NOMO-1 treated with DMSO at 0.1 percent for 48 hours (cell line): Measurements from ENCODE around the gene FUZ.
"Not testable (repeated sequence)": the region's sequence is repeated elsewhere in the genome, so short reads cannot be mapped to it uniquely, and the experiment has no call there.

Experiments used
- DNase-seq: peaks from one replicate; lab custom pipeline; 2025; ENCODE audit not compliant: unreplicated experiment; lab: John Stamatoyannopoulos, UW

FUZ gene

GRCh38 chr19:49833599-49833998 lies 20.5 kb upstream of the FUZ start:
- no peak for DNase-seq

DNA sequence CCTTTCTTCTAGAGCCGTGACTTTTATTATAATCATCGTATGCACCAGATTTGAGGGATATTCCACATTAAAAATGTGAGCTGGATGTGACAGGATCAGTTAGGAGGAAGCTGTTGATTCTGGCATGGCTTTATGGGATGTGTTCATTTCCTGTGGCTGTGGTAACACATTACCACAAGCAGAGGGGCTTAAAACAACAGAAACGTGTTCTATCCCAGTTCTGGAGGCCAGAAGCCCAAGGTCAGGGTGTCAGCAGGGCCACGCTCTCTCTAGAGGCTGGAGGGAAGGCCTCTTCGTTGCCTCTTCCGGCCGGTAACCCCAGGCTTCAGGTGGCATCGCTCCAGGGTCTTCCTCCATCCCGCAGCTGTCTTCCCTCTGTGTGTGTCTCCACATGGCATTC lies 19.5 kb upstream of the FUZ start:
- peak; percentile 38 for DNase-seq

DNA sequence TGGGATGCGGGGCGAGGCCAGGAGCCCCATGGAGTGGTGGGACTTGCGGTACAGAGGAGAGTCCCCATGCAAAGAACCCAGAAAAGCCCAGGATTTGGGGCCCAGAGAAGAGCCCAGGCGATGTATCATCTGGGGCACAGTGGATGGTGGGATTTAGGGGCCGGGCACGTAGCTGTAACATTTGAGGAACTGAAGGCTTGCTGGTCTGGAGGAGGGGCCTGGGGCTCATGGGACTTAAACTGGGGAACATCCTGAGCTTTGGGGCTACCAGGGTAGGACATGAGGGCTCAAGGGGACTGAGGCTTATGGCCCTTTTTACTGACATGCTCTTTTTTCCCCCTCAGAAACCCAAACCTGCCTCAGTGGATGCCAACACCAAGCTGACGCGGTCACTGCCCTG lies 18.5 kb upstream of the FUZ start:
- DNase-seq: no peak

GRCh38 chr19:49830766-49831165 lies 17.7 kb upstream of the FUZ start:
- no peak for DNase-seq

GRCh38 chr19:49829721-49830120 lies 16.6 kb upstream of the FUZ start:
- no peak for DNase-seq

DNA sequence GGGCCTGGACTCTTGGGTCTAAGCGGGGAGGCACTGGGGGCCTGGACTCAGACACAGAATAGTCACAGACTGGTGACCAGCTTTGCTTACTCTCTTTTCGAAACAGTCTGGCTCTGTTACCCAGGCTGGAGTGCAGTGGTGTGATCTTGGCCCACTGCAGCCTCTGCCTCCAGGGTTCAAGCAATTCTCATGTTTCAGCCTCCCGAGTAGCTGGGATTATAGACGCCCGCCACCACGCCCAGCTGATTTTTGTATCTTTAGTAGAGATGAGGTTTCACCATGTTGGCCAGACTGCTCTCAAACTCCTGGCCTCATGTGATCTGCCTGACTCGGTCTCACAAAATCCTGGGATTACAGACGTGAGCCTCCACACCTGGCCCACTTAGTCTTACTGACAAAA lies 16.1 kb upstream of the FUZ start:
- DNase-seq: no peak

- no peak for DNase-seq
Observed at GRCh38 chr19:49827034-49827433, 13.9 kb upstream of the FUZ start.

DNA sequence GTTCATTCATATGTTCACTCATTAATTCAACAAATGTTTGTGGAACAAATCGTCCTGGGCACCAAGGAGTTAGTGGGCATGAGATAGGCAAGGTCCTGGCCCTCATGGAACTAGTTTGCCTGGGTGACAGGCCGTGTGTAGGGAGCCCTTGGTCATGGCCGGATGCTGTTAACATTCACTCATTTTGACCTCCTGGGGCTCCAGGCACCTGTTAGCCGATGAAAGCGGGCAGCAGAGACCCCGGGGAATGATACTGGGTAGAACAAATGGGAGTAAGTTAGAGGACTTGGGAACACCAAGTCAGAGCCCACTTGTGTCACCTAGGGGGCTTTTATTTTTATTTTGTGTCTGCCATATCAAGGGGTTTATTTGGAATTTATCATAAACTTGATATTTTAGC lies 11.6 kb upstream of the FUZ start:
- DNase-seq: no peak

DNA sequence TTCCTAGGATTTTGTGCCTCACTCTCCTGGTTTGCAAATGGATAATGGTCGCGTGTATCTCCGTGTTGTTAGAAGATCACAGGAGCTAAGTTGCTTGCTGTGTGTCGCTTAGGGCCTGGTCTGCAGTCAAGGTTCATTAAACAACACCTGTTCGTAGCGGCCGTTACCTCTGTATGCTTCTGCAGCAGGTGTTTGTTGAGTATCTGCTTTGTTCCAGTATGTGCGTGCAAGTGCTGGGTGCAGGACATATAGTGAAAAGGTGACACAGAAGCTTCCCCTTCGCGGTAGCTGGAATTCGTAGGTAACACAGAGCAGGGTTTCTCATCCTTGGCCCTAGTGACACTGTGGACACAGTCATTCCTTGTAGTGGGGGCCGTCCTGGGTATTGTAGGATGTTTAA lies 10.4 kb upstream of the FUZ start:
- DNase-seq: no peak

- no peak for DNase-seq
Observed at GRCh38 chr19:49820125-49820524, 7.0 kb upstream of the FUZ start.

GRCh38 chr19:49819452-49820115 lies 6.5 kb upstream of the FUZ start:
- not testable (repeated sequence) for DNase-seq

- no peak for DNase-seq
Observed at GRCh38 chr19:49818649-49819370, 5.7 kb upstream of the FUZ start.

GRCh38 chr19:49817964-49818648 lies 5.0 kb upstream of the FUZ start, which contains the start of gene MED25:
Gene MED25 (plus strand): TSS chr19:49818289. CDS start chr19:49818342, 53 bp downstream.
- peak; percentile 83 for DNase-seq

GRCh38 chr19:49816590-49816989 lies 3.5 kb upstream of the FUZ start:
- DNase-seq: no peak

DNA sequence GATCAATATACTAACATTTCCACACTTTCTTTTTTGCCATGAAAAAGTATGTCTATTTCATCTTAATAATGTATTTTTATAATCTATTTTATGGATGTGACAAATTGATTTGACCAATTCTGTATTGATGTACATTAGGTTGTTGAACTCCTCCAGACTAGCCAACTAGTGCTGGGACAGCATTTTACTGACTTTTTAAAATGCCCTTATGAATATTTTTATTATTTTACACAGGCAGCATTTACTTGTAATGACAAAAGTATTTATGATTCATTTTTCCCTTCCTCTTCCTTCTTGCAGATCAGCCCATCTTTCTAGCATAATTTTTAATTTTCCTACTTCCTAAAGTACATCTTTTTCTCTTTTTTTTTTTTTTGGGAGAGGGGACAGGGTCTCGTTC lies 918 bp upstream of the FUZ start:
- DNase-seq: no peak

GRCh38 chr19:49812452-49812996 lies 568 bp downstream of the FUZ start:
- DNase-seq: no peak

DNA sequence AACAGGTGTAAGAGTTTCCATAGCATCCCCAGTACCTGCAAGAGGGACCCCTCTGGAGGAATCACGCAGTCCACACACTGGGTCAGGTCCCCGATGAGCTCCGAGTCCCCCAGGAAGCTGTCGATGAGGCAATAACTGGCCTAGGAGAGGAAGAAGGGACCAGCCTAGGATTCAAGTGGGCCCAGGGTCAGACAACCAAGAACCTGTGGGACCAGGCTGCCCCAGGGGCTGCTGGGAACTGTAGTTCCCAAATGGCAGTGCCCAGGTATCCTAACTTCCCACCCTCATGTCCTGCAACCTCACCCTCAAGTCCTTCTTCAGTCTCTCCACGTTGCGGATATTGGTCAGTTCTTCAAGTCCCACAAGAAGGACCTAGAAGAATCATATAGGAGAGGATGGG lies 1.8 kb downstream of the FUZ start:
- no peak for DNase-seq

GRCh38 chr19:49809941-49810389 lies 3.1 kb downstream of the FUZ start:
- no peak for DNase-seq

DNA sequence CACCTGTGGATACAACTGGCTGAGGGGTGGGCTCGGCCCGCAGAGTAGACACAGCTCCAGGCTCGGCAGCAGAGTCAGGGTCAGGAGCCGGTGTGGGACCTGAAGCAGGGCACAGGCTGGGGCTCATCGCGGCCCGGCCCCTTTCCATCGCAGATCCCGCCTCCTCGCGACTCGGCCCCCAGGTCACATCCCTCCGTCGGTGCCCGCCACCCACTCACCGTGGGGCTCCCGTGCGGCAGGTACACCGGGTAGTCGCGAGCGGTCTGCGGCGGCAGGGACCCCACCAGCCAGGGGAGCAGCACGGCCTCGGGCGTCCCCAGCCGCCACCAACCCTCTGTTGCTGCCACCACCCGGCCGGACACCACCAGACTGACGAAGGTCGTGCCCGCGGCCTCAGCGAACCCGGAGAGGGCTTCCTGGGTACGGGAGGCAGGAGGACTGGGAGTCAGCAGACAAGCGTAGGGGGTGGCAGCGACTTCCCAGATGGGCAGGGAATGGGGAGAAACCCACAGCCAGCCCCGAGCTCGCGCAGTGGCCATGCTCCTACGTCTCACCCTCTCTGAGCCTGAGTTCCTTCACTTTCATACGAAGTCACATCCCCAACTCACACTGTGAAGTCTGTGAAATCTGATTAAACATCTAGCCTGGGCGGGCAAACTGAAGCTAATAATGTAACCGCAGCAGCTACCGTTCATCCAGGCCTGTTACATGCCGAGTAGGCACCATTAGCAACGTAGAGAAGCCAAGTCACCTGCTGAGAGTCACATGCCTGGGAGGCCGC lies 3.7 kb downstream of the FUZ start:
- no peak for DNase-seq

DNA sequence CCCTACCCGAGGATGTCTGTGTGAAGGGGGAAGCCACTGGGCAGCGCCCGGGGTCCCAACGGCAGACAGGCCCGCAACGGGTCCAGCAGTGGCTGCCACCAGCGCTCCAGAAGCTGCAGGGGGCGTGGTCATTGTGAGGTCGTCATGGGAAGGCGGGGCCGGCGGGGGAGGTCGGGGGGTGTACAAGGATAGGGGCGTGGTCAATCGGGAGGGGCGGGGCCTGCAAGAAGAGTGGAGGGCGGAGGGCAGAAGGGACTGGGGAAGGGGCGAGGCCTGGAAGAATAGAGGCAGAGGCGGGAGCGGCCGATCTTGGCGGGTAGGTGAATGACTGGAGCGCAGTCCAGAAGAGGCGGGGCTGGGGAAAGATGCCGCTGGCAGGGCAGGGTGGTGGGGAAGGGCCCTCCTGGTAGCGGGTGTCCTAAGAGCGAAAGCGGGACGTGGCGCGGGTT lies 4.4 kb downstream of the FUZ start:
- no peak for DNase-seq
